GM21619 (cell line): Measurements from ENCODE around the gene CAMTA1.

Source experiments
- ATAC-seq: cut with Tn5 transposase; IDR thresholded peaks from one replicate; pipeline ENCODE4 v1.9.1; 2021; ENCODE audit not compliant: unreplicated experiment

The CAMTA1 gene

DNA sequence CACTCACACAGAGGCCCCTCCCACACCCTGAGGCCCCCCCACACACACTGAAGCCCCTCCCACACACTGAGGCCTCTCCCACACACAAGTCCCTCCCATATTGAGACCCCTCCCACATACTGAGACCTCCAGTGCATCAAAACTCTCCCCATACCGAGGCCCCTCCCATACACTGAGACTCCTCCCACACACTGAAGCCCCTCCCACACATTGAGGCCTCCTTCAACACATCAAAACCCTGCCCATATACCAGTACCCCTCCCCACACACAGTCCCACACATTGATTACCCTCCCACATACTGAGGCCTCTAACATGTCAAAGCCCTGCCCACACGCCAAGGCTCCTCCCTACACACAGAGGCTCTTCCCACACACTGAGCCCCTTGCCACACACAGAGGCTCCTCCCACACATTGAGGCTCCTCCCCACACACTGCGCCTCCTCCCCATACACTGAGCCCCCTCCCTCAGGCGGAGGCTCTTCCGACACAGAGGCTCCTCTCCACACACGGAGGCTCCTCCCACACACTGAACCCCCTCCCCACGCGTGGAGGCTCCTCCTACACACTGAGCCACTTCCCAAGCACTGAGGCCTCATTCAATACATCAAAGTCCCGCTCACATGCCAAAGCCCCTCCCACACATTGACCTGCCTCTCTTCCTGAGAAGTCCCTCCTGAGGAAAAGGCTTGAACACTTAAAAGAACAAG lies 392.3 kb downstream of the CAMTA1 start:
- no peak for ATAC-seq

DNA sequence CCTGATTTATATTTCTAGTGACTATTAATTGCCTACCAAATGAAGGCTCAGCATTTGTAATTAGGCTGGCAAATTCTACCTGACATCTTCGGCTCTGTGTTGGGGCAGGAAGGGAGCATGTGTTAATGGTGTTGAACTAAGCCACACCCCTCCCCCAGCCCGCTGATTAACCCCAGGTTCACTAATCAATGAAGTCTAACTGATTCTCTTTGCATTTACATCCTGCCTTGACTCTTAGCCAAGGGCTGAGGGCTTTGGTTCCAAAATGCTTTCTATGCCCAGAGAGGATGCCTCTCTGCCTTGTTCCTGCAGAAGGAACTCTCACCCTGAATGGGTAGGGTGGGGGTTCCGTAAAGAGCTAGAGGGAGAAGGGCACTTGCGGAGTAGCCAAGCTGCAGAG lies 393.1 kb downstream of the CAMTA1 start:
- ATAC-seq, result no peak

DNA sequence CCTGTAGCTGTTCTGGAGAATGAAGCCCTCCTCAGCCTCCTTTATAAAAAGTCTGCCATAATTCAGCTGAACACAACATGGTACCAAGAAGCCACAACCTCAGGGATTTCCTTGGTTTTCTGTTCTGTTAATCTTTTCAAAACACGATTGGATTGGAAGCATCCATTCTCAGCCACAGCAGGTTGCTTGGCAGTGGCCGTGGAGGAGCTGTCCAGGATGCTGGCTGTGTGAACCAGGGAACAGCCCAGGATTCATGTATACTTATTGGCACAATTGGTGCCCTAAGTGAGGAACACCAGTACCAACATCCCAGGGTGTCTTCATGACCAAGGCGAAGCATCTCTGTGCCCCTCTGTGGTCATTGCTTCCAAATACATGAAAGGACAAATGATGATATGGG lies 393.5 kb downstream of the CAMTA1 start:
- ATAC-seq, result no peak

DNA sequence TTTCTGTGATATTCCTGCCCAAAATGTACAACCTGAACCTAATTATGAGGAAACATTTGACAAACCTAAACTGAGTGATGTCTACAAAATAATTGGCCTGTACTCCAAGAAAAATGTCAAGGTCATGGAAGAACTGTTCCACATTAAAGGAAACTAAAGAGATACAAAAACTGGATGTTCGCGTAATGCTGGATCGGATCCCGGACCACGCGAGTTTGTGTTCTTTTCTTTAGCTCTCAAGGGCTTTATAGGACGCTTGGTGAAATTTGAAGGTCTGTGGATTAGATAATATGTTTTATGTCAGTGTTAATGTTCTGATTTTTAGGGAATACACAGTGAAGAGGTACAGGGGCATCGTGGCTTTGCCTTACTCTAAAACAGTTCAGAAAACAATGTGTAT lies 400.5 kb downstream of the CAMTA1 start:
- ATAC-seq, result no peak

DNA sequence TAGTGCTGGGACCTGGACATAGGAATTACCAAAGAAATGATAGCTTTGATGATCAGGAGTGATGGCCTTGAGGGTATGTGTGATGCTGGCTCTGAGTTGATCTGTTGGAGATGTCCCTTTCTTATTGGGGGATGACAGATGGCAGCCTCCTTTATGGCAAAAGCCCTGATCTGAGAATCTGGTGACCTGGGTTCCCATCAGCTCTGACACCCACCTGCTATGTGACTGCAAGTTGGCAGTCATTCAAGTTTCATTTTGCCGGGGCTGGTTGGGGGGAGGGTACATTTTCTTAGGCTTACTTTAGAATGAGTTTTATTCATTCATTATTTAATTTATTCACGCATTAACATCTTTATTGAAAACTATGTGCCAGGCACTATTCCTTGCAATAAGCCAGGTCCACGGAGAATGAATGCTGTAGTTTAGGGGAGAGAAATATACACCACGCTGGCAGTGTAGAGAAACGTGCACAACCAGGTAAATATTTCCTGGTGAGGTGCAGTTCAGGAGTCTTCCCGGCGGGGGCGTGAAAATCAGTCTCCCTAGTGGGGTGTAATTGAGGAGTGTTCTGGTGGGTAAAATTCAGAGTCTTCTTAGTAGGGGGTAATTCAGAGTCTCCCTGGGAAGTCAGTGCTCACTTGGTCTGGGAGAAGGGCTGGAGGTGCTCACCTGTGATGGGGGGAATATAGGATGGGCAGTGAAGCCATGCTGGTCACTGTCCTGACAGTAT lies 401.3 kb downstream of the CAMTA1 start:
- ATAC-seq, result no peak

DNA sequence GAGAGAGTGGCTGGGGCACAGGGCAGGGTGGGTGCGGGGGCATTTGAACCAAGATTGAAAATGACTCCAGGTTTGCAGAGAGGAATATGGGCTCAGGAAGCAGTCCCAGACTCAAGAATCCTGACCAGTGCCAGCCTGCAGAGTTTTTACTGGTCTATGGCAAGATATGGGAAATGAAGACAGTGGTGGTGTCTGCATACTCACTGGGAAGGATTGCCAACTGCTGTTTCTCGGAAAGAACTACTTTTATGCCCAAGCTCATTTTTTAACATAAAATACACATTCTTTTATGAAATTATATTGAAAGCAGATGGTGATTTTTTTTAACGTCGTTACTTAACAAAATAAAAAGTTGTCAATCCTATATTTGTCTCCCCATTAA lies 401.8 kb downstream of the CAMTA1 start:
- no peak for ATAC-seq

DNA sequence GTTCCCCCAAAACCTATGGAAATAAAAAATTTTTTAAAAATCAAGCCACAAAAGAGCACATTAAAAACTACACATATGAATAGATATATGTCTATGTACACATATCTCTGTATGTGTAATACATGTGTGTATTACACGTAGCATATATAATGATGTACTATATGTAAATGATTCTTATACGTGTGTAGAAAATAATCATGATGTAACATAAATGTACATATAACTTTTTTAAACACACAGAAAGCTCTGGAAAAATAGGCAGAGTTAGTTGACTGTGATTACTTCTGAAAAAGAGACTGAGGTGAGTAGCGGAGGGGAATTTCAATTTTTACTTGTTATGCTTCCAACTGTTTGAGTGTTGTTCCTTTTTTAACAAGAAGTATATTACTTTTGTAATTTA lies 405.0 kb downstream of the CAMTA1 start:
- ATAC-seq, result no peak

DNA sequence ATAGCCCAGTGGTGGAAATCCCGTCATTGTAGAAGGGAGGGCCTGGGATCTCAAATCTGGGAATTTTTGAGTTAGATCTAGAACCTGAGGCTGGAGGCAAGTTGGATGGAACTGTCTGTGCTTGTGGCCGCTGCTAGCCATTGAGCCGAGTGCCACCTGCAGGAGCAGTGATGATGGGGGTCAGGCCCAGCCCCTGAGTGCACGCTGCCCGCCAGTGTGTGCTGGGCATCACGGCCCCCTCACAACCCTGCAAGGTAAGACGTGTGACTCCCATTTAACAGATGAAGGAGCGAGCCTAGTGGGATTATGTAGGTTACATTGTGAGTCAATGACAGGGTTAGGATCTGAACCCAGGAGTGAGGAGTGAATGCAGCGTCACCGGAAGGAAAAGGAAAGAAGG lies 407.2 kb downstream of the CAMTA1 start:
- ATAC-seq, result no peak

DNA sequence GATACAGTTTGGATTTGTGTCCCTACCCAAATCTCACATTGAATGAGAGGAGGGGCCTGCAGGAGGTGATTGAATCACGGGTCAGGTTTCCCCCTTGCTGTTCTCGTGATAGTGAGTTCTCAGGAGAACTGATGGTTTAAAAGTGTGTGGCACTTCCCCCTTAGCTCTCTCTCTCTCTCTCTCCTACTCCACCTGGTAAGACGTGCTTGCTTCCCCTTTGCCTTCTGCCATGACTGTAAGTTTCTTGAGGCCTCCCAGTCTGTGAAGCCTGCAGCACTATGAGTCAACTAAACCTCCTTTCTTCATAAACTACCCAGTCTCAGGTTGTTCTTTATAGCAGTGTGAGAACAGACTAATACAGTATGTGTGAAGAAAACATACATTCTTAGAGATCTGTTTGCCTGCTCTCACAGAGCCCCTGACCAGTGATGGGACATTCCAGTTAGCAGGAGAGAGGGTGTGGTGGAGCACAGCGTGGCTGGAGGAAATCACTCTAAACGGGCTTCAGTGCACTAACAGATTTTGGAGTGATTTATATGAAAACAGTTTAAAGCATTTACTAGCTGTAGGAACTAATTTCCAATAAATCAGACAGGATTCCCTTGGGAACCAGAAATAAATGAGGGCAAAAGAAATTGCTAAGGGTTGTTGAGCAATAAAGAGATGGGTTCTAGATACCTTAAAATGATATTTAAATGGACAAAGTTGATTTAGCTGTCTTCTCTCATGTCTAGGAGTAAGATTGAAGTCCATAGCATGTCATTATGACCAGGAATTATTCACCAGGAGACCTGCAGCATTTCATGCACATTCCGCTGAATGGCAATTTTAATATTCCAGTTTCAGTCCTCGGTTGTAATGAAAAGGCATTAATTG lies 411.0 kb downstream of the CAMTA1 start:
- ATAC-seq, result no peak

DNA sequence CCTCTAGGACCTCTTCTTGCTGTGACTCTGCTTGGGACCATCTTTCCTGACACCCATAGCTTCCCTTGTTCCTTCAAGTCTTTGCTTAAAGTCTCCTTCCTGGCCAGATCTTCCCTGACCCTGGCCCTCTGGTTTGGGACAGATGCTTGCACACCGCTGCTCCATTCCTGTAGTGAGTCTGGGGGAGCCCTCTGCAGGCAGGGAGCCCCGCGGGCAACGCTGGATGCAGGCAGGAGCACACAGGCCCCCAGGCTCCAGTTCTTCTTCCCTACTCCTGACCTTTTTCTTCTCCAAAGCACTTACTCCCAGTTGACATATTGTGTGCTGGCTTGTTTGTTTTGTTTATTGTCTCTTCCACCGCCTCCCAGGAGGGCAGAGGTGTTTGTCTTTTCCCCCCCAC lies 413.4 kb downstream of the CAMTA1 start:
- ATAC-seq, result no peak

DNA sequence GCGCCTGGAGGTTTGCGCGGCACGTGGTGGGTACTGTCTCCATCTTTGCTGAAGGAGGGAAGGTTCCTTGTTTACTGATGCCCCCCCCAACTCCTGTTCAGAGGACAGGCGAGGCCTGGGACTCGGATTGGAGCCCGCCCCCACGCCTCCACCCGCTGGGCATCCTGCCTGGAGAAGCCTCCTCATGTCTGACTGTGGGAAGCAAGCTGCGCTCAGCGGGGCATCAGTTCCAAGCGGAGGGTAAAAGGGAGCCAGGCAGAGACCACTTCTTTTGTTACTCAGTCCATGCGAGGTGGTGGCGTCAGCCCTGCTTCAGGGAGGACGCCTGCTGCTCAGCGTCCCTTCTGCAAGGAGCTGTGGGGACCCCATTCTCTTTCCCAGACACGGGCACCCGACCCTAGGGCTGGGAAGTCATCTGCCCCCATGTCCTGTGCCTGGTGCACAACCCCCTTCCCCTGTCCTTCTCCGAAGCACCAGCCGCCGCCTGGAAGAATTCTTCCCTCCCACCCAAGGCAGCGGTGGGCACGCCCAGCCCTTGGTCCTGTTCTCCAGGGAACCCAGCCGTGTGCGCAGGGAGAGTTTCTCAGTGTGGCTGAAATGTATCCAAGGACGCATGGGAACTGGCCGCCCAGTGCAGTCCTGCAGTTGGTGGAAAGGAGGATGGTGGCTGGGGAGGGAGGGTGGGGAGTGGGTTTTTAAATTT lies 414.0 kb downstream of the CAMTA1 start:
- ATAC-seq, result no peak

DNA sequence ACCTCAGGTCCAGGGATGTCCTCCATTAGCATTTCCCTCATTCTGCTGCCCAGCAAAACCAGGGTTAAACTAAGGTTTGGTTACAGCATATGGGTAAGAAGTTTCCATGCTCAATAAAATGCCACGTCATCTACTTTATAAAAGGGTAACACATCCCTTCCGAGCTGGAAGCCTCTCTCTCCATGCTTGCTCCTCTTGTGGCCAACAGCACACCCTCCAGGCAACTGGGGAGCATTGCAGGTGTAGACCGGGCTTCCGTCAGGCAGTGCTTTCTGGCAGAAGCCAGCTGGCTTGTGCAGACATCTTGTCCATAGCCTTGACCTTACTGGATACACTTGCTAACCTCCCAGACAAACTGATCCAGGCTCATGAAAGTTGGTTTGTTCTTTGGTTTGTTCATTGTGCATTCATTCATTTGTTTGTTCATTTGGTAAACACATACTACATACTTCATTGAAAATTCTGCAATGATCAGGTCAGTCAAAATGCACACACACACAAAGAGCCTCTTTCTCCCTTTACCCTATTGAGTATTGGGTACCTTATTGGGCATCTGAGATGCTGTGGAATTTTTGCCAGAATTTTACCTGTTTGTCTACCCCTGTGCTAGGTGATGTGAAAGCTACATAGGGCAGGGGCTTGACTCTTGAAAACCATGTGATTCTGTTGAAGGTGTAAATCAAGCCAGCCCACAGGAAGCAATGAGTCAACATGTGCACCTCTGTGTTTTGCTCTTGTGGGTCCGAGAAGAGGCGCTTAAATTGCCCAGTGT lies 422.8 kb downstream of the CAMTA1 start:
- ATAC-seq, result no peak

DNA sequence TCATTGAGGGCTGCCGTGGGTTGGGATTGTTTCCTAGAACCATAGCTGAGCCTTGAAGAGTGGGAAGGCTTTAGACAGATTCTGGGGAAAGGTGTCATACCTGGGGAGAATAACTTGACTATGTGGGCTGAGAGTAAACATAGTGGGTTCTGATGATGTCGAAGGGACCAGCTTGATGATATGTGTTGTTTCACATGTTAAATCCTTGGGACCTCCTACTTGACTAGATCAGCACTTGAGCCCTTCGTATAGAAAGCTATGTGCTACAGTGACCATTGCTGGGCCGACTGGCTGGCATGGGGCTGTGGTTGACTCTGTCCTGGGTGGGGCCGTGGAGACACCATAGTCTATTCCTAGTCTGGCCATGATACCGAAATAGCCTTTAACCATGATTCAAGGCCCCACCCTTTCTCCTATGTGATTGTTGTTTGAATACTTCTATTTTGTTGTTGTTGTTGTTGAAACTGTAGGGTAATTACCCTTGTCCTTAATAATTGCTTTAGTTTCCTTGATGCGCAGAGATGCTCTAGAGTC lies 423.5 kb downstream of the CAMTA1 start:
- no peak for ATAC-seq

DNA sequence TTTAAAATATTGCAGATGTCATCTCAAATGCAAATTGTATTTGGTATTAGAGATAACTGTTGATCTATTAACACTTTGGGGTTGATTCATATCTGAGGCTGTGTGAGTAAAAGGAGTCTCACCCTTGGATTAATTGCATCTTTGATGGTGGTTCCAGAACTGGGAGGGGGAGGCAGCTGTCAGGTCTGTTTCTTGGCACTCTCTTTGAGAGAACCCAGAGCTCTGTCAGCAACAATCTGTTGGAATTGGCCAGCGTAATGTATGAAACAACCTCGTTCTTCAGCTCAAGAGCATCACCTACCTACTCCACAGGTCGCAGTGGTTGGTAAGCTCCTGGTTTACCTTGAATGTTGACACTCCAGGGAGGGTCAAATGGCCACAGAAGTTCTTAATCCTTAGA lies 424.1 kb downstream of the CAMTA1 start:
- ATAC-seq, result no peak

DNA sequence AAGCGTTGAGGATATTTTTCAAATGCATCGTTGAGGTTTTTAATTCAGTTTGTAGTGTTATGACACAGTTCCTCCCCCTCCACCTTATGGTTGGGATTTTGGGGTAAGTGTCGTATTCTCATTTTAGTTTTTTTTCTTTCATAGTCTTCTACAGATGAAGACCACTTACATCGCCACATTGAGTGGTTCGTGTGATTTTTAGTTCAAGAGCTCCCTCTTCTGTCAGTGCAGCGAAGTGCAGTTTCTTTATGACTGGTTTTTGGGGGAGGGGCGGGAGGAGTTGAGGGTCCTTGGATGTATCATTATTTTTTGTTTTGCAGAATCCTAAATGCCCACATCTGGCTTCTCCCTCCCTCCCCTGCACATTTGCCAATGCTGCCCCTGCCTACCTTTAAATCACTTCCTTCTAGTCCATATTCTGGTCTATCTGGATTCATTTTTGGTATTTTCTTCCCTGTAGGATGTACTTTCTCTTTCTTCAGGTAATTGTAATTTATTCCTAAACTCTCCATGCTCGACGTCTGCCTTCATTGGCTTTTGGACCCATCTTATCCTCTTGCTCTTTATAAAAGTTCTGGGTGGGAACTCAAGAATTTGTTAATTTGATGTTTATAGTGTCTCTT lies 433.1 kb downstream of the CAMTA1 start:
- no peak for ATAC-seq

DNA sequence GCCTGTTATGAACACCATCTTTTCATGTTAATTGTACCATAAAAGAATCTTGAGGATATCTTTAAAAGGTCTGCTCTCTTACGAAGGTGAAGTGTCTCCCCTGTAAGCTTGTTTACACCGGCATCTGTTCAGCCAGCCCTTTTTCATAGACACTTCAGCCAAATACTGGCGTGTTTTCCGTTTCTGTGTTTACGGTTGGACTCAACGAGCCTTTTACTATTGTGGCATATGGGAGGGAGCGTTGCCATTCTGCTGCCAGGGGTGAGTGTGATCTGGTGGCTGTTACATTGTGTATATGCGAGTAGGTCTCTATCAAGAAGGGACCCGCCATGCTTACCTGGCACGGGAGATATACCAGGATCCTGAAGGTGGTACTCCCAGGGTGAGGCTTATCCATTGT lies 433.8 kb downstream of the CAMTA1 start:
- ATAC-seq, result no peak

DNA sequence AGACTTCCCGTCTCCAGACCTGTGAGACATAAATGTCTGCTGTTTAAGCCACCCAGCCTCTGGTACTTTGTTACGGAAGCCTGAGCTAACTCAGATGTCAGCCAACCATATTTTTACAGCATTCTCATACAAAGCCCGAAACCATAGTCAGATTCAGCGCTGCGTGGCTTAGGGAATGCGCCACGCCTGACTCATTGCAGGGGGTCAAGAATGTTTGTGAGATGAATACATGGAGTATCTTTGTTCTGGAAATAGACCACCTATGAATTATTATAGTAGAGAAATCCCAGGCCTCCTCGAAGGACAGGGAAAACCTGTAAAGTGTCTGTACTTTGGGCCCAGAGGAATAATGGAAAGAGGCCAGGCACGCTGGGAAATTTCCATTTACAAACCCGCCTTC lies 434.8 kb downstream of the CAMTA1 start:
- ATAC-seq, result no peak

DNA sequence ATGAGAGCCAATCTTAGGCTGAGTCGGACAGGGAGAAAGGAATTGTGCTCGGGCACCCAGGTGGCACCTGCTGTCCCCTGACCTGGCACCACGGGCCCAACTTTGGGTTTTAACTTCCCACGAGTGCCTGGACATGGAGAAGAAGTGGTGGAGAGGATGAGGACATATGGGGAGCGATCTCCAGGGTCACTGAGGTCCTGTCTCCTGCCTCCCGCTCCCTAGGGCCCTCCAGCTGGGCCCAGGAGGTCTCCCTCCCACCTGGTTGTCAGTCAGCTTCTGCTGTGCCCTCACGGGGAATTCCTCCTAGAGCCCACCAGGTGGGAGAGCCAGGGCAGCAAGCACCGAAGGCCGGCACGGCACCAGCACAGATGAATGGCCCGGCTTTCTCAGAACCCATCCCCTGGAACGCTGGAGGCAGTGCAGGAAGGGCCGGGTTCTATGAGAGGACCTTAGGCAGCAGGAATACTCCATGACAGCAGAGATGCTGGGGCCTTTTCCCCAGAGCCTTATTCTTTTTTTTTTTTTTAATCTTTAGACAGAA lies 435.5 kb downstream of the CAMTA1 start:
- ATAC-seq, result no peak

DNA sequence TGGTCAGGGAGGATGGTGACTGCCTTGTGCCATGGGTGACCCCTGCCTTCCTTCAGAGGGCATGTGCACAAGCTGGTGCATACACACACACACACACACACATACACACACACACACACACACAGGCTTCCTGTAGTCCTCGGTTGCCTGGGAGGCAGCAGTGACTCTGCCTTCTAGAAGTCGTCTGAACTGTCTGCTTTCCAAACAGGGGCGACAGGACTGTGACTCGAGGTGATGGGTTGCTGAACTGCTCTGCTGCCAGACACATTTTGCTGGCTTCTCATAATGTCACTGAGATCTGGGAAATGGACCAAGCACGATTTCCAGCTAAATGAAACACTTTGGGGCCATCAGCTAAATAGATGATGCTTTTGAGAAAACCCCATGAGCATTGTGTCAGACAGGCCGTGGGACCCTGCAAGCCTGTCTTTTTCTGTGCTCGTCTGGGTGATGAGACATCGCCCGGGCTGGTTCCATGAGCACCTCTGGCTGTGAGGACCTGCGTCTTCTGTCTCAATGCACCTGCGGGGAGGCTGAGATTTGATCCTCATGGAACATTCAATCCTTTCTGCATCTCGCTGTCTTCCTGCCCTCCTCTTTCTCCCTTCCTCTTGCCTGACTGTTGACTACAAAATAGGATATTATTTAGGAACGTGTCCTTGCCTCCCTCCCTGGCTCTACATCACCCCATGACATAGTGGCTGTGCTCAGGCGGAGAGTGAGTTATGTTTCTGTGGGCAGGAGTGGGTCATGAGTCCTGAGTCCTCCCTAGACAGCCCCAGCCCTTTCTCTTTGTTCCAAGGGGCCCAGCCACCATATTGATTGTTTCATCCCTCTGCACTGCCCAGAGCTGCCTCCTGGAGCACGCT lies 436.8 kb downstream of the CAMTA1 start:
- no peak for ATAC-seq
